Motor neuron (in vitro differentiated cells): ENCODE results near the gene GPER1. TPM values are rescaled to one million over a fixed set of nuclear protein-coding genes. Genes with fewer than 3 reads are reported as not detected.
"Not testable (repeated sequence)": the region's sequence is repeated elsewhere in the genome, so short reads cannot be mapped to it uniquely, and the experiment has no call there.

Experiments
- ATAC-seq, 8 experiments: fragments of 200-7000 bp; cut with Tn5 transposase; replicated peaks in 6 of 8; 2 replicates each; pipeline ENCODE4 v1.8.0; 2021; ENCODE audit warnings: mild to moderate bottlenecking in 8 of 8, moderate library complexity in 8 of 8
- H3K27ac ChIP-seq, 2 donors: fragments of 250-450 bp; sonication (Bioruptor Pico); 2 replicates each; pipeline ENCODE4 v1.9.0; 2021; ENCODE audit warnings: antibody characterized with exemption in 2 of 2, mild to moderate bottlenecking in 2 of 2, moderate library complexity in 1 of 2
- H3K4me1 ChIP-seq, 2 donors: fragments of 250-450 bp; sonication (Bioruptor Pico); replicated peaks in 1 of 2; 2 replicates each; pipeline ENCODE4 v1.6.1; 2021; ENCODE audit warnings: antibody characterized with exemption in 2 of 2, mild to moderate bottlenecking in 2 of 2, moderate library complexity in 1 of 2
- H3K4me3 ChIP-seq, 5 donors: fragments of 250-450 bp; sonication (Bioruptor Pico); 2 replicates each; pipeline ENCODE4 v1.9.0; 2021; ENCODE audit warnings: antibody characterized with exemption in 5 of 5, mild to moderate bottlenecking in 5 of 5, moderate library complexity in 4 of 5
- WGBS, 10 experiments: fragments of 450-650 bp; shearing (Covaris generic); methylation state at CpG; one replicate each; pipeline ENCODE4 v1.0.0; 2022; 5-methylcytosine and 5-hydroxymethylcytosine counted together
- in situ Hi-C, 9 experiments: fragments of 400-800 bp; cut with MboI; loops; one replicate each; pipeline ENCODE4 v1.15.0; 2021; ENCODE audit warnings: low sequenced_read_pairs in 9 of 9, low pct_unique_long_range_greater_than_20kb in 2 of 9; ENCODE audit not compliant: unreplicated experiment in 9 of 9
- total RNA-seq, 8 experiments: library from RNA; unstranded; fragments of 300-600 nt; gene quantifications; 2 replicates each; pipeline versions ENCODE4 v1.2.3 to v1.2.4, GENCODE V29; 2022

GPER1 gene
- total RNA-seq = 1 to 10 TPM in 4 of 8 experiments, under 1 TPM in 4; 0.43 to 3.6 (median 1.1) TPM

- 3 to 80% (median 30%) methylated on average over 2 to 7 of the region's 28 CpGs; no CpG with 5 or more reads in 2 of the 10 experiments for WGBS, 10 experiments
- Histone ChIP-seq H3K27ac (no peak within 1 kb of the TSS), H3K4me1 (peaks cover 6 to 9% of the 10 kb centered on the region in 2 donors), H3K4me3 (no peak within 1 kb of the TSS)
- in situ Hi-C loops = no loop called here
- ATAC-seq = peak; percentile 35 to 95 (median 61)
Measured at GRCh38 chr7:1087952-1088920, at the start of gene GPER1. TSS of gene GPER1 (plus strand) at chr7:1088113. CDS start at chr7:1091729, 3,616 bp downstream.

- in situ Hi-C loops, H3K27ac ChIP-seq, ATAC-seq, H3K4me3 ChIP-seq: not testable (repeated sequence)
- WGBS, 10 experiments = 86 to 100% (median 100%) methylated on average over 1 of the region's 1 CpG; no CpG with 5 or more reads in 4 of the 10 experiments
- H3K4me1 ChIP-seq = peaks cover 26 to 33% of the 10 kb centered on the region in 2 donors
Measured at GRCh38 chr7:1040233-1040632, 47.7 kb upstream of the GPER1 start.

GRCh38 chr7:1040790-1041189, 47.1 kb upstream of the GPER1 start:
- peak overlapping the region in 1 of 5 donors; percentile 9 for H3K4me3 ChIP-seq
- 0 to 33% (median 8%) methylated on average over 1 to 15 of the region's 16 CpGs for WGBS, 10 experiments
- ATAC-seq = peak in 7 of 8 experiments; percentile 7 to 47 (median 38)
- H3K4me1 ChIP-seq = peaks cover 31 to 37% of the 10 kb centered on the region in 2 donors
- no peak overlapping the region for H3K27ac ChIP-seq
- in situ Hi-C loops = no loop called here

- in situ Hi-C loops = no loop called here
- H3K4me1 ChIP-seq = peaks cover 32 to 37% of the 10 kb centered on the region in 2 donors
- peak in 3 of 8 experiments; percentile 3 to 15 (median 9) for ATAC-seq
- 34 to 92% (median 67%) methylated on average over 2 to 10 of the region's 40 CpGs; no CpG with 5 or more reads in 6 of the 10 experiments for WGBS, 10 experiments
- H3K27ac ChIP-seq = peak overlapping the region in 1 of 2 donors; percentile 19
- no peak overlapping the region for H3K4me3 ChIP-seq
Measured at GRCh38 chr7:1041551-1042491, 46.1 kb upstream of the GPER1 start.

GRCh38 chr7:1042492-1042833, 45.5 kb upstream of the GPER1 start:
- Histone ChIP-seq H3K4me3 (no peak overlapping the region), H3K4me1 (peaks cover 32 to 40% of the 10 kb centered on the region in 2 donors)
- 61 to 100% (median 90%) methylated on average over 1 to 6 of the region's 7 CpGs; no CpG with 5 or more reads in 5 of the 10 experiments for WGBS, 10 experiments

GRCh38 chr7:1043552-1044188, 44.2 kb upstream of the GPER1 start:
- WGBS, 10 experiments = 3 to 100% (median 36%) methylated on average over 1 to 8 of the region's 18 CpGs; no CpG with 5 or more reads in 2 of the 10 experiments
- H3K27ac ChIP-seq = peak overlapping the region in 1 of 2 donors; percentile 18
- H3K4me1 ChIP-seq = peaks cover 32 to 45% of the 10 kb centered on the region in 2 donors
- ATAC-seq = no peak
- H3K4me3 ChIP-seq = peak overlapping the region in 4 of 5 donors; percentile 10 to 67 (median 40)
- in situ Hi-C loops = no loop called here

More at GRCh38 chr7:1042492-1042833, 45.5 kb upstream of the GPER1 start:
- in situ Hi-C loops = no loop called here
- H3K27ac ChIP-seq = no peak overlapping the region
- no peak for ATAC-seq

- peak; percentile 84 to 96 (median 88) for ATAC-seq
- H3K4me3 ChIP-seq = peak within 1 kb of the TSS; percentile 36 to 67 (median 44)
- H3K27ac ChIP-seq = peak within 1 kb of the TSS in 1 of 2 donors; percentile 70
- 0 to 20% (median 8%) methylated on average over 1 to 6 of the region's 74 CpGs; no CpG with 5 or more reads in 5 of the 10 experiments for WGBS, 10 experiments
- peaks cover 32 to 45% of the 10 kb centered on the region in 2 donors for H3K4me1 ChIP-seq
- in situ Hi-C loops = no loop called here
Measured at GRCh38 chr7:1044189-1045068, 43.5 kb upstream of the GPER1 start, which contains the start of gene GPR146. TSS of gene GPR146 (plus strand) at chr7:1044546. CDS start at chr7:1057516, 12,970 bp downstream.

- Histone ChIP-seq H3K4me1 (peaks cover 30 to 41% of the 10 kb centered on the region in 2 donors), H3K4me3 (peak overlapping the region; percentile 36 to 67 (median 44)), H3K27ac (no peak overlapping the region)
- in situ Hi-C loops = no loop called here
- no peak for ATAC-seq
- WGBS, 10 experiments = 61 to 100% (median 80%) methylated on average over 1 to 15 of the region's 21 CpGs; no CpG with 5 or more reads in 1 of the 10 experiments
Measured at GRCh38 chr7:1045069-1046063, 42.5 kb upstream of the GPER1 start.

GRCh38 chr7:1046722-1047679, 40.9 kb upstream of the GPER1 start:
- peaks cover 17 to 31% of the 10 kb centered on the region in 2 donors for H3K4me1 ChIP-seq
- no peak overlapping the region for H3K27ac ChIP-seq

More at GRCh38 chr7:1046722-1047679, 40.9 kb upstream of the GPER1 start:
- in situ Hi-C loops = no loop called here
- no peak for ATAC-seq
- 60 to 93% (median 82%) methylated on average over 2 to 12 of the region's 15 CpGs; no CpG with 5 or more reads in 2 of the 10 experiments for WGBS, 10 experiments
- H3K4me3 ChIP-seq = no peak overlapping the region
